Gastrocnemius medialis (tissue), 4 donors: ENCODE results near the gene ITPR1.

Source experiments
- POLR2A ChIP-seq, 2 donors: fragments of 450-650 bp; IDR thresholded peaks; one replicate each; pipeline ENCODE4 v1.6.1; 2017; ENCODE audit warnings: antibody characterized with exemption in 2 of 2, mild to moderate bottlenecking in 2 of 2, moderate library complexity in 2 of 2
- TF ChIP-seq, protein P1 (sequence below), 5 experiments: fragments of 450-650 bp in 3 of 5; fragments of 200-600 bp in 2 of 5; sonication (generic) in 2 of 5; IDR thresholded peaks in 4 of 5; conservative IDR thresholded peaks in 1 of 5; 1 replicate in 4 of 5; 2 replicates in 1 of 5; pipeline ENCODE4 v1.5.1; 2016 to 2019; ENCODE audit warnings: antibody characterized with exemption in 5 of 5, mild to moderate bottlenecking in 3 of 5, moderate library complexity in 3 of 5

GRCh38 chr3:4674216-4674615 is 181.1 kb downstream of the ITPR1 start:
- no peak for TF ChIP-seq POLR2A (IDR thresholded peaks at IDR 0.05)
- TF ChIP-seq, protein P1, sequence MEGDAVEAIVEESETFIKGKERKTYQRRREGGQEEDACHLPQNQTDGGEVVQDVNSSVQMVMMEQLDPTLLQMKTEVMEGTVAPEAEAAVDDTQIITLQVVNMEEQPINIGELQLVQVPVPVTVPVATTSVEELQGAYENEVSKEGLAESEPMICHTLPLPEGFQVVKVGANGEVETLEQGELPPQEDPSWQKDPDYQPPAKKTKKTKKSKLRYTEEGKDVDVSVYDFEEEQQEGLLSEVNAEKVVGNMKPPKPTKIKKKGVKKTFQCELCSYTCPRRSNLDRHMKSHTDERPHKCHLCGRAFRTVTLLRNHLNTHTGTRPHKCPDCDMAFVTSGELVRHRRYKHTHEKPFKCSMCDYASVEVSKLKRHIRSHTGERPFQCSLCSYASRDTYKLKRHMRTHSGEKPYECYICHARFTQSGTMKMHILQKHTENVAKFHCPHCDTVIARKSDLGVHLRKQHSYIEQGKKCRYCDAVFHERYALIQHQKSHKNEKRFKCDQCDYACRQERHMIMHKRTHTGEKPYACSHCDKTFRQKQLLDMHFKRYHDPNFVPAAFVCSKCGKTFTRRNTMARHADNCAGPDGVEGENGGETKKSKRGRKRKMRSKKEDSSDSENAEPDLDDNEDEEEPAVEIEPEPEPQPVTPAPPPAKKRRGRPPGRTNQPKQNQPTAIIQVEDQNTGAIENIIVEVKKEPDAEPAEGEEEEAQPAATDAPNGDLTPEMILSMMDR (IDR thresholded peaks at IDR 0.05 in 4 of 5, conservative IDR thresholded peaks at IDR 0.05 in 1 of 5): no peak
